GM18907 (cell line): ENCODE data around the gene PCDHA9.
"Not testable (repeated sequence)": the region's sequence is repeated elsewhere in the genome, so short reads cannot be mapped to it uniquely, and the experiment has no call there.

Source experiments
- ATAC-seq: cut with Tn5 transposase; IDR thresholded peaks from one replicate; pipeline ENCODE4 v1.9.1; 2021; ENCODE audit warnings: mild to moderate bottlenecking, moderate library complexity; ENCODE audit not compliant: unreplicated experiment

PCDHA9 gene

DNA sequence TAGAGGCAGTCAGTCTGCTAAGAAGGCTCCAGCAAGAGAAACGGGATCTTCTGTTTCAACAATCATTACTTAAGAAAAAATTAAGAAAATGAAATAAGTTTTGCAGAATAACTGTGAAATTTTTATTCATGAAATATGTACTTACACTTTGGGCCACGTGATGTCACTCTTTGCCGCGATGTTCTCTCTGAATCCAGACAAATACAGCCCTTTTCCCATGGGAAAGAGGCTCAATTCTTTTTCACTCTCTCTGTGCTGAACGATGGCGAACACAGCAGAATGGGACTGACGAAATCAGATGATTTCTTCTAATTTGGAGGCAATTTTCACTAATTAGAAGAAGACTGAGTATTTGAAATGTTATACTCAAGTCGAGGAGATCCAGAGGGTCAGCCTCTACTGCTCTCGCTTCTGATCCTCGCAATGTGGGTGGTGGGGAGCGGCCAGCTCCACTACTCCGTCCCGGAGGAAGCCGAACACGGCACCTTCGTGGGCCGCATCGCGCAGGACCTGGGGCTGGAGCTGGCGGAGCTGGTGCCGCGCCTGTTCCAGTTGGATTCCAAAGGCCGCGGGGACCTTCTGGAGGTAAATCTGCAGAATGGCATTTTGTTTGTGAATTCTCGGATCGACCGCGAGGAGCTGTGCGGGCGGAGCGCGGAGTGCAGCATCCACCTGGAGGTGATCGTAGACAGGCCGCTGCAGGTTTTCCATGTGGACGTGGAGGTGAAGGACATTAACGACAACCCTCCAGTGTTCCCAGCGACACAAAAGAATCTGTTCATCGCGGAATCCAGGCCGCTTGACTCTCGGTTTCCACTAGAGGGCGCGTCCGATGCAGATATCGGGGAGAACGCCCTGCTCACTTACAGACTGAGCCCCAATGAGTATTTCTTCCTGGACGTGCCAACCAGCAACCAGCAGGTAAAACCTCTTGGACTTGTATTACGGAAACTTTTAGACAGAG lies at the start of gene PCDHA9:
PCDHA9 (plus strand) TSS at position 244 of the 964 bp plus-strand sequence; CDS start at position 358, 114 bp downstream.
- not testable (repeated sequence) for ATAC-seq

GRCh38 chr5:140800816-140801493 lies 47.2 kb upstream of the PCDHA9 start, which contains the start of gene PCDHA3:
Gene PCDHA3 (plus strand): TSS chr5:140801057.
- ATAC-seq: no peak

DNA sequence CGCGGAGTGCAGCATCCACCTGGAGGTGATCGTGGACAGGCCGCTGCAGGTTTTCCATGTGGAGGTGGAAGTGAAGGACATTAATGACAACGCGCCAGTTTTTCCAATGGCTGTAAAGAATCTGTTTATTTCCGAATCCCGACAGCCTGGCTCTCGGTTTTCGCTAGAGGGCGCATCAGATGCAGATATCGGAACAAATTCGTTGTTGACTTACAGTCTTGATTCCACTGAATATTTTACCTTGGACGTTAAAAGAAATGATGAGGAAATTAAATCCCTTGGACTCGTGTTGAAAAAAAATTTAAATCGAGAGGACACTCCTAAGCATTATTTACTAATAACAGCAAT lies 46.7 kb upstream of the PCDHA9 start:
- no peak for ATAC-seq

DNA sequence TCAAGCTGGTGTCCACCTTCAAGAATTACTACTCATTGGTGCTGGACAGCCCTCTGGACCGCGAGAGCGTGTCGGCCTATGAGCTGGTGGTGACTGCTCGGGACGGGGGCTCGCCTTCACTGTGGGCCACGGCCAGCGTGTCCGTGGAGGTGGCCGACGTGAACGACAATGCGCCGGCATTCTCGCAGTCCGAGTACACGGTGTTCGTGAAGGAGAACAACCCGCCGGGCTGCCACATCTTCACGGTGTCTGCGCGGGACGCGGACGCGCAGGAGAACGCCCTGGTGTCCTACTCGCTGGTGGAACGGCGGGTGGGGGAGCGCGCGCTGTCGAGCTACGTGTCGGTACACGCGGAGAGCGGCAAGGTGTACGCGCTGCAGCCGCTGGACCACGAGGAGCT lies 45.8 kb upstream of the PCDHA9 start:
- ATAC-seq: not testable (repeated sequence)

GRCh38 chr5:140802781-140803271 lies 45.4 kb upstream of the PCDHA9 start:
- ATAC-seq: no peak

DNA sequence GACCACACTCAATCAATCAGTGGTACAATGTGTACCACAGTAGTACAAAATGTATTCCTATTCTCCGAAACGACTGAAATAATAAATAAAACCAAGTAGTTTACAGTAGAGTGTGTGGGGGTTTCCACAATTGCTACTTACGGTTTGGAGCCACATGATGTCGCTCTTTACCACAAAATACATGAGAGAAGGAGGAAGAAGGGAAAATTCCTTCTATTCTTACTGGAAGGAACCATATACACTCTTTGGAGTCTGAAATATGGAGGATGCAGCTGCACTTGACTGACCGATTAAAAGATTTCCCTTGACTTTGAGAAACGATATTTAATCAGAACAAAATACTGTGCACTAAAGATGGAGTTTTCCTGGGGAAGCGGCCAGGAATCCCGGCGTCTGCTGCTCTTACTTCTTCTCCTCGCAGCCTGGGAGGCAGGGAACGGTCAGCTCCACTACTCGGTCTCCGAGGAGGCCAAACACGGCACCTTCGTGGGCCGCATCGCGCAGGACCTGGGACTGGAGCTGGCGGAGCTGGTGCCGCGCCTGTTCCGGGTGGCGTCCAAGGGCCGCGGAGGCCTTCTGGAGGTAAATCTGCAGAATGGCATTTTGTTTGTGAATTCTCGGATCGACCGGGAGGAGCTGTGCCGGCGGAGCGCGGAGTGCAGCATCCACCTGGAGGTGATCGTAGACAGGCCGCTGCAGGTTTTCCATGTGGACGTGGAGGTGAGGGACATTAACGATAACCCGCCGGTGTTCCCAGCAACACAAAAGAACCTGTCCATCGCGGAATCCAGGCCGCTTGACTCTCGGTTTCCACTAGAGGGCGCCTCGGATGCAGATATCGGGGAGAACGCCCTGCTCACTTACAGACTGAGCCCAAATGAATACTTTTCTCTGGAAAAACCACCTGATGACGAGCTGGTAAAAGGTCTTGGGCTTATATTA lies 41.1 kb upstream of the PCDHA9 start, which contains the start of gene PCDHA4:
PCDHA4 (plus strand) TSS at position 235 of the 942 bp plus-strand sequence.
- no peak for ATAC-seq

- ATAC-seq: not testable (repeated sequence)
These were observed 39.8 kb upstream of the PCDHA9 start for GRCh38 chr5:140808241-140808888.

- ATAC-seq: no peak
These were observed 39.3 kb upstream of the PCDHA9 start for GRCh38 chr5:140808889-140809291.

GRCh38 chr5:140821375-140822280 lies 26.6 kb upstream of the PCDHA9 start, which contains the start of gene PCDHA5:
Gene PCDHA5 (plus strand): TSS chr5:140821613.
- no peak for ATAC-seq

DNA sequence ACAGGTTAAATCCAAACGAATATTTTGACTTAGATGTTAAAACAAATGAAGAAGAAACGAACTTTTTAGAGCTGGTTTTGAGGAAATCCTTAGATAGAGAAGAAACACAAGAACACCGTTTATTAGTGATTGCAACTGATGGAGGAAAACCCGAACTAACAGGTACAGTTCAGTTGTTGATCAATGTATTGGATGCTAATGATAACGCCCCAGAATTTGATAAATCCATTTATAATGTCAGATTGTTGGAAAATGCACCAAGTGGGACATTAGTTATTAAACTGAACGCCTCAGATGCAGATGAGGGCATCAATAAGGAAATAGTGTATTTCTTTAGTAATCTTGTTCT lies 25.9 kb upstream of the PCDHA9 start:
- ATAC-seq: no peak

DNA sequence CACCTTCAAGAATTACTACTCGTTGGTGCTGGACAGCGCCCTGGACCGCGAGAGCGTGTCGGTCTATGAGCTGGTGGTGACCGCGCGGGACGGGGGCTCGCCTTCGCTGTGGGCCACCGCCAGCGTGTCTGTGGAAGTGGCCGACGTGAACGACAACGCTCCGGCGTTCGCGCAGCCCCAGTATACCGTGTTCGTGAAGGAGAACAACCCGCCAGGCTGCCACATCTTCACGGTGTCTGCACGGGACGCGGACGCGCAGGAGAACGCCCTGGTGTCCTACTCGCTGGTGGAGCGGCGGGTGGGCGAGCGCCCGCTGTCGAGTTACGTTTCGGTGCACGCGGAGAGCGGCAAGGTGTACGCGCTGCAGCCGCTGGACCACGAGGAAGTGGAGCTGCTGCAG lies 25.2 kb upstream of the PCDHA9 start:
- not testable (repeated sequence) for ATAC-seq

DNA sequence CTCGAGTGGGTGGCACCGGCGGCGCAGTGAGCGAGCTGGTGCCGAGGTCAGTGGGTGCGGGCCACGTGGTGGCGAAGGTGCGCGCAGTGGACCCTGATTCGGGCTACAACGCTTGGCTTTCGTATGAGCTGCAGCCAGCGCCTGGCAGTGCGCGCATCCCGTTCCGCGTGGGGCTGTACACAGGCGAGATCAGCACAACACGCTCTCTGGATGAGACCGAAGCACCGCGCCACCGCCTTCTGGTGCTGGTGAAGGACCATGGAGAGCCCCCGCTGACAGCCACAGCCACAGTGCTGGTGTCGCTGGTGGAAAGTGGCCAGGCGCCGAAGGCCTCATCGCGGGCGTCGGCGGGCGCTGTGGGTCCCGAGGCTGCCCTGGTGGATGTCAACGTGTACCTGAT lies 24.7 kb upstream of the PCDHA9 start:
- no peak for ATAC-seq

DNA sequence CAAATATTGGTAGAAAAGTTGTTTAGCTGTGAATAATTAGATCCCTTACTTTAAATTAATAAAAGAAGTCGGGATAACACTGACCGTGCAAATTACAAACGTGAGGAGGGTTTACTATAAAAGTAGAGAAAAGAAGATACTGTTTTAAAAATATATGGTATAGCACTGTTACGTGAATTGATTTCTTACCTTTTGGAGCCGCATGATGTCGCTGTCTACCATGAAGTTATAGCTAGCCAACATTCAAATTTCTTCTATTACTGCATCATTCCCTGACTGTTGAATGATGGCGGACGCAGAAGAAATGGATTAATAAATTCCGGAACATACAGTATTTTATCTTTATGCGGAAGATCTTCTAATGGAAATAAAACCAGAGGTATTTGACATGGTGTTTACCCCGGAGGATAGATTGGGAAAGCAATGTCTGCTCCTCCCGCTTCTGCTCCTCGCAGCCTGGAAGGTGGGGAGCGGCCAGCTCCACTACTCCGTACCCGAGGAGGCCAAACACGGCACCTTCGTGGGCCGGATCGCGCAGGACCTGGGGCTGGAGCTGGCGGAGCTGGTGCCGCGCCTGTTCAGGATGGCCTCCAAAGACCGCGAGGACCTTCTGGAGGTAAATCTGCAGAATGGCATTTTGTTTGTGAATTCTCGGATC lies 20.3 kb upstream of the PCDHA9 start, which contains the start of gene PCDHA6:
PCDHA6 (plus strand) TSS at position 257 of the 658 bp plus-strand sequence; CDS start at position 389, 132 bp downstream.
- ATAC-seq: no peak

DNA sequence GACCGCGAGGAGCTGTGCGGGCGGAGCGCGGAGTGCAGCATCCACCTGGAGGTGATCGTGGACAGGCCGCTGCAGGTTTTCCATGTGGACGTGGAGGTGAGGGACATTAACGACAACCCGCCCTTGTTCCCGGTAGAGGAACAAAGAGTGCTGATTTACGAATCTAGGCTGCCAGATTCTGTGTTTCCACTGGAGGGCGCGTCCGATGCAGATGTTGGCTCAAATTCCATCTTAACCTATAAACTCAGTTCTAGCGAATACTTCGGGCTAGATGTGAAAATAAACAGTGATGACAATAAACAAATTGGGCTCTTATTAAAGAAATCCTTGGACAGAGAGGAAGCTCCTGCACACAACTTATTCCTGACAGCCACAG lies 19.8 kb upstream of the PCDHA9 start:
- ATAC-seq: no peak

DNA sequence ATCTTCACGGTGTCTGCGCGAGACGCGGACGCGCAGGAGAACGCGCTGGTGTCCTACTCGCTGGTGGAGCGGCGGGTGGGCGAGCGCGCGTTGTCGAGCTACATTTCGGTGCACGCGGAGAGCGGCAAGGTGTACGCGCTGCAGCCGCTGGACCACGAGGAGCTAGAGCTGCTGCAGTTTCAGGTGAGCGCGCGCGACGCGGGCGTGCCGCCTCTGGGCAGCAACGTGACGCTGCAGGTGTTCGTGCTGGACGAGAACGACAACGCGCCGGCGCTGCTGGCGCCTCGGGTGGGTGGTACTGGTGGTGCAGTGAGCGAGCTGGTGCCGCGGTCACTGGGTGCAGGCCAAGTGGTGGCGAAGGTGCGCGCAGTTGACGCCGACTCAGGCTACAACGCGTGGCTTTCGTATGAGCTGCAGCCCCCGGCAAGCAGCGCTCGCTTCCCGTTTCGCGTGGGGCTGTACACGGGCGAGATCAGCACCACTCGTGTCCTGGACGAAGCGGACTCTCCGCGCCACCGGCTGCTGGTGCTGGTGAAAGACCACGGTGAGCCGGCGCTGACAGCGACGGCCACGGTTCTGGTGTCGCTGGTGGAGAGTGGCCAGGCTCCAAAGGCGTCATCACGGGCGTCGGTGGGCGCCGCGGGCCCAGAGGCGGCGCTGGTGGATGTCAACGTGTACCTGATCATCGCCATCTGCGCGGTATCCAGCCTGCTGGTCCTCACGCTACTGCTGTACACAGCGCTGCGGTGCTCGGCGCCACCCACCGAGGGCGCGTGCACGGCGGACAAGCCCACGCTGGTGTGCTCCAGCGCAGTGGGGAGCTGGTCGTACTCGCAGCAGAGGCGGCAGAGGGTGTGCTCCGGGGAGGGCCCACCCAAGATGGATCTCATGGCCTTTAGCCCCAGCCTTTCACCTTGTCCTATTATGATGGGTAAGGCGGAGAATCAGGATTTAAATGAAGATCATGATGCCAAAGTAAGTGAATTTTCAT lies 18.4 kb upstream of the PCDHA9 start:
- ATAC-seq: not testable (repeated sequence)

DNA sequence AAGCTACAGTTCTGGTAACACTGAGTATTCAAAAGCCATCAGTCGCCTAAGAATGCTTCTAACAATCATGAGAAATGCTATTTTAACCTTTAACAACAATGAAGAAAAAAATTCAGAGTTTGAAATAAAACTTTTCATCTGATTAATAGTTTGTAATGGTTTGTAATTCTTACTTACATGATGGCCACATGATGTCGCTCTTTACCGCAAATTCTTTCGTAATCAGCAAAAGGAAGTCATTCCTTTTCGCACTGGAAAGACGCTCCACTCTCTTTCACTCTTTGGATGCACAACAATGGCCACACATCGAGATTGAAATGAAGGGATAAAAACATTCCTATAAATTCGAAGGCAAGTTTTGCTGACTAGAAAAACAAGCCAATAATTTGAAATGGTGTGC lies 14.2 kb upstream of the PCDHA9 start, which contains the start of gene PCDHA7:
PCDHA7 (plus strand) TSS at position 277 of the 400 bp plus-strand sequence; CDS start at position 392, 115 bp downstream.
- no peak for ATAC-seq

GRCh38 chr5:140834439-140835008 lies 13.7 kb upstream of the PCDHA9 start:
- ATAC-seq: not testable (repeated sequence)
